Activated naive CD8-positive, alpha-beta T cell treated with anti-CD3 and anti-CD28 coated beads, Interleukin-2, amount 10 ng/mL, durations not matched to agents 7 days and 5 days (primary cell): ENCODE data around the gene SPN. TPM values are rescaled to one million over a fixed set of nuclear protein-coding genes. Genes with fewer than 3 reads are reported as not detected.

Experiments
- ATAC-seq: fragments of 150-1000 bp; cut with Tn5 transposase; one replicate; pipeline ENCODE4 v1.10.0; 2021; ENCODE audit warnings: low read depth, moderate library complexity
- POLR2A ChIA-PET: fragments of 350-600 bp; sonication (Branson Sonifier 250); formaldehyde crosslinking; loops from one replicate; lab custom pipeline; 2021; ENCODE audit warnings: antibody characterized with exemption; lab: Charles Lee
- DNase-seq: peaks from one replicate; pipeline ENCODE4 v3.0.0; 2021
- H3K27ac Mint-ChIP-seq: one replicate; pipeline ENCODE4 v1.8.0; 2022; ENCODE audit warnings: mild to moderate bottlenecking, mixed read lengths
- H3K27me3 Mint-ChIP-seq: one replicate; pipeline ENCODE4 v1.8.0; 2022; ENCODE audit warnings: mild to moderate bottlenecking, moderate library complexity, mixed read lengths
- H3K36me3 Mint-ChIP-seq: one replicate; pipeline ENCODE4 v1.8.0; 2021; ENCODE audit warnings: mild to moderate bottlenecking, mixed read lengths
- H3K4me1 Mint-ChIP-seq: one replicate; pipeline ENCODE4 v1.8.0; 2021; ENCODE audit warnings: mixed read lengths
- H3K4me3 Mint-ChIP-seq: one replicate; pipeline ENCODE4 v1.8.0; 2022; ENCODE audit warnings: mild to moderate bottlenecking, moderate library complexity, mixed read lengths
- H3K9me3 Mint-ChIP-seq: one replicate; pipeline ENCODE4 v1.8.0; 2021; ENCODE audit warnings: mixed read lengths
- total RNA-seq, 2 experiments: library from RNA; stranded (reverse); gene quantifications; one replicate each; pipeline ENCODE4 v1.2.3, GENCODE V29; 2021

The SPN gene
- total RNA-seq, 2 experiments from 2014 or later, result 255 to 263 TPM

DNA sequence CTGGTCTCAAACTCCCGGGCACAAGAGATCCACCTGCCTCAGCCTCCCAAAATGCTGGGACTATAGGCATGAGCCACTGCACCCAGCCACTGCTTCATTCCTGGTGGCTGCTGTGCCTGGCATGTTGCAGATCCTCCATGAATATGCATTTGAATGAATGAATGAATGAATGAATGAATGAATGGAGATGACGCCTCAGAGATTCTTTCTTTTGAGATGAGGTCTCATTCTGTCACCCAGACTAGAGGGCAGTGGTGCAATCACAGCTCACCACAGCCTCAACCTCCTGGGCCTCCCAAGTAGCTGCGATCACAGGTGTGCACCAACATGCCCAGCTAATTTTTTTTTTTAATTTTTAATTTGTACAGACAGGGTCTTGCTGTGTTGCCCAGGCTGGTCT lies 5.2 kb downstream of the SPN start:
- POLR2A ChIA-PET, result interaction anchor here (5.1 kb wide), 1 partner anchor 10 kb away, joined by 32 read pairs; the partner anchor contains the start of gene QPRT

DNA sequence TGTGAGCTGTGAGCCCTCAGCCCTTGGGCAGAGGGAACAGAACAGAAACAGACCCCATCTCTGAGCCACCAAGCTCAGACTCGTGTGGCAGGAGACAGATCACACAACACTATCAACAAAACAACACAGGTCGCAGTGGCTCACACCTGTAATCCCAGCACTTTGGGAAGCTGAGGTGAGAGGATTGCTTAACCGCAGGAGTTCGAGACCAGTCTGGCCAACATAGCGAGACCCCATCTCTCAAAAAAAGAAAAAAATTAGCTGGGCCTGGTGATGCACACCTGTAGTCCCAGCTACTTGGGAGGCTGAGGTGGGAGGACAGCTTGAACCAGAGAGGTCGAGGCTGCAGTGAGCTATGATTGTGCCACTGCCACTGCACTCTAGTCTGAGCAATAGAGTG lies 10.5 kb downstream of the SPN start:
- H3K27me3 Mint-ChIP-seq, result no peaks in the 10 kb centered on the region
- no peaks in the 10 kb centered on the region for H3K9me3 Mint-ChIP-seq
- no peak for DNase-seq
- POLR2A ChIA-PET, result interaction anchor here (0.7 to 1.2 kb wide), 3 partner anchors 10 to 442 kb away, joined by 3 to 4 read pairs (median 3); partner anchors contain the start of gene SPN
- H3K36me3 Mint-ChIP-seq, result peaks cover 22% of the 10 kb centered on the region
- H3K4me1 Mint-ChIP-seq, result peaks cover 25% of the 10 kb centered on the region
- no peak overlapping the region for H3K27ac Mint-ChIP-seq
- no peak overlapping the region for H3K4me3 Mint-ChIP-seq
- no peak for ATAC-seq

More for the DNA sequence above, 5.2 kb downstream of the SPN start:
- ATAC-seq (no peak), DNase-seq (no peak)
- Mint-ChIP-seq H3K9me3 (no peaks in the 10 kb centered on the region), H3K4me3 (peak overlapping the region; percentile 8), H3K4me1 (peaks cover 37% of the 10 kb centered on the region), H3K27ac (no peak overlapping the region), H3K27me3 (no peaks in the 10 kb centered on the region), H3K36me3 (peaks cover 57% of the 10 kb centered on the region)

DNA sequence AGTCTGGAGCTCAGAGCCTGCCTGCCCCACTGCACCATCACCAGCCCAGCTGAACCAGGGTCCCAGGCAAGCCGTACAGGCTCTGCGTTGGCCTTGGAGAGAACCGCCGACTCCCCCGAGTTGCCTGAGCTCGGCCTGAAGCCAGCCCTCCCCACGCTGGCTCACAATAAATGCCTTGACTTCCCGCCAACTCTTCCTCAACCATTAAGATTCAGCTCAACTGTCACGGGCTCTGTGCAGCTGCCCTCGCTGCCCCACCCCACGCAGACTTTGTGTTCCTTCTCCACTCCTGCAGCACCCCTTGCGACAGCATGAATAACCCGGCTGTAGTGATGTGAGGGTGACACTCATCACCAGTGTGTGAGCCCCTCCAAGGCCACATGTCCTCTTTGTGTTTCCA lies 11.1 kb downstream of the SPN start:
- DNase-seq, result no peak
- POLR2A ChIA-PET, result interaction anchor here (1.2 kb wide), 1 partner anchor 11 kb away, joined by 3 read pairs; the partner anchor contains the start of gene SPN
- no peak for ATAC-seq
- Mint-ChIP-seq H3K4me1 (peaks cover 27% of the 10 kb centered on the region), H3K9me3 (no peaks in the 10 kb centered on the region), H3K4me3 (no peak overlapping the region), H3K27ac (peak overlapping the region; percentile 49), H3K36me3 (peaks cover 21% of the 10 kb centered on the region), H3K27me3 (no peaks in the 10 kb centered on the region)

DNA sequence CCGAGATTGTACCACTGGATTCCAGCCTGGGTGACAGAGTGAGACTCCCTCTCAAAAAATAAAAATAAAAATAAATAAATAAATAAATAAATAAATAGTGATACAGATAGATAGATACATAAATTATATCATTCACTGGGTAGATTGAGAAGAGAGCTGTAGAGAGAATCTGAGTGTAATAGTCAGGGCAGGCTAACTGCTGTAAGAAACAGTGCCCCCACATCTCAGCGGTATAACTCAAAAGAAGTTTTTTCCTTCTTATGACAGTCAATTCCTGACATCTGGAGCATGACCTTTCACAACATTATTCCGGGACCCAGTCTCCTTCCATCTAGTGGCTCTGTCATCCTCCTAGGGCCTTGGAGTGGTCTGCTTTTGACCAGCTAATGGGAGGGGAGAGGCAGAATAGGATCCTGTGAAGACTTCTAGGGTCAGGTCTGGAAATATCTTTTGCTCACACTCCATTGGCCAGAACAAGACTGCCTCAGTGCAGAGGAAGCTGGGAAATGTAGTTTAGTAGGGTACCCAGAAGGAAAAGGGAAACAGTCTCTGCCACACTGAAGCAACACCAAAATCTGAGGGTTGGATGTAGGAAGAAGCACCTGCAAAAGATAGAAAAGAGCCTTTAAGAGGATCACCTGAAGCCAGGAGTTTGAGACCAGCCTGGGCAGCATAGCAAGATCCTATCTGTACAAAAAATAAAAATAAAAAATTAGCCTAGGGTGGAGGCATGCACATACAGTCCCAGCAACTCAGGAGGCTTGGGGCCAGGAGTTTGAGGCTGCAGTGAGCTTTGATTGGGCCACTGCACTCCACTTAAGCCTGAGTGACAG lies 13.0 kb downstream of the SPN start:
- Mint-ChIP-seq H3K9me3 (no peaks in the 10 kb centered on the region), H3K27me3 (no peaks in the 10 kb centered on the region), H3K27ac (peak overlapping the region; percentile 42), H3K4me1 (peaks cover 28% of the 10 kb centered on the region), H3K36me3 (peaks cover 16% of the 10 kb centered on the region), H3K4me3 (no peak overlapping the region)
- POLR2A ChIA-PET, result interaction anchor here (0.6 to 4.6 kb wide), 5 partner anchors 8 to 15 kb away, joined by 3 to 32 read pairs (median 3); partner anchors contain the start of gene SPN
- ATAC-seq, result peak; percentile 60
- DNase-seq, result no peak

DNA sequence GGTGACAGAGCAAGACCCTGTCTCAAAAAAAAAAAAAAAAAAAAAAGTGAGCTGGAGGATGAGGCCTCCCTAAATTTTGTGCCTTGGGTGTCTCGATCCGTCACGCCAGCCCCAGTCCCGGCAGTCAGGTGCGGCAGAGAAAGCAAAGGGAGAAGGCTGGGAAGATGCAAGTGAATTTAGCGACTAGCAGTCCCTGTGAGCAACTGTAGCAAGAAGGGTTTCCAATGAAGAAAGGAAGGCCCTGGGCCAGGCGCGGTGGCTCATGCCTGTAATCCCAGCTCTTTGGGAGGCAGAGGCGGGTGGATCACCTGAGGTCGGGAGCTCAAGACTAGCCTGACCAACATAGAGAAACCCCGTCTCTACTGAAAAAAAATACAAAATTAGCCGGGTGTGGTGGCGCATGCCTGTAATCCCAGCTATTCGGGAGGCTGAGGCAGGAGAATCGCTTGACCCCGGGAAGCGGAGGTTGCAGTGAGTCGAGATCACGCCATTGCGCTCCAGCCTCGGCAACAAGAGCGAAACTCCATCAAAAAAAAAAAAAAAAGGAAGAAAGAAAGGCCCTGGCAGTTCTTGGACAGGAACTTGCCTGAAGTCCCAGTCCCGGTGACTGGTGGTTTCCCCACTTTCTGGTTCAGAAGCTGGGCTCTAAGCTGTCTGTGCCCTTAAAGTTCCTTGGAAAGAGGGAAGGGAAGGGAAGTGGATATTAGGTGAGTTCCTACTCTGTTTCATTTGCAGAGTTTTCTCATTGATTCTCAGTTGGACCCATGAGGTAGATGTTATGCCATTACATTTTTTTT lies 14.1 kb downstream of the SPN start:
- Mint-ChIP-seq H3K36me3 (peaks cover 15% of the 10 kb centered on the region), H3K9me3 (no peaks in the 10 kb centered on the region), H3K27me3 (no peaks in the 10 kb centered on the region), H3K4me3 (no peak overlapping the region), H3K27ac (no peak overlapping the region), H3K4me1 (peaks cover 24% of the 10 kb centered on the region)
- ATAC-seq (no peak), DNase-seq (no peak)
- POLR2A ChIA-PET, result interaction anchor here (0.6 to 4.6 kb wide), 6 partner anchors 9 to 200 kb away, joined by 3 to 32 read pairs (median 4); partner anchors contain the start of gene SPN

DNA sequence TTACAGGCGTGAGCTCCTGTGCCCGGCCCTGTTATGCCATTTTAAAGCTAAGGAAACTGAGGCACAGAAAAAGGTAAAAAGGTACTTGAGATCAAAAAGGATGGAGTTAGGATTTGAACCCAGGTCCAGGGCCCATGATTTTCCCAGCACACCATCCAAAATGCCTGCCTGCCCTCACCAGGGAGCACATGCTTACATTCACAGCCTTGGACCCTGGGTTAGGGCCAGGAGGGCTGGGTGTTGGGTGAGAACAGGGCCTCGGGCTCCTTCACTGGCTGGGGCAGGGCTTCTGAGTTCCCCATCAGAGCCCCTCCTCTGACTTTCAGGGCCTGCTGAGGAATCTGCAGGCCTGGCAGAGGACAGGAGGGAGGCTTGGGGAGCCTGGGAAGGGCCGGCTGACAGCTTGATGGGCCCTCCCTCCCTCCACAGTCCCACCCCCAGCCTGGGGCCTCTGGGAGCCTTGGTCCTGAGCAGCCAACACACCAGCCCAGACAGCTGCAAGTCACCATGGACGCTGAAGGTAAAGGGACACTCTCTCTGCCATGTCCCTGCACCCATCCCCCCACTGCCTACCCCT lies 15.7 kb downstream of the SPN start, which contains the start of gene QPRT:
Gene QPRT (plus strand): TSS at position 490 of the 577 bp plus-strand sequence. CDS start 18 bp downstream, at position 508.
- H3K4me1 Mint-ChIP-seq, result peaks cover 23% of the 10 kb centered on the region
- DNase-seq, result no peak
- no peaks in the 10 kb centered on the region for H3K9me3 Mint-ChIP-seq
- H3K27ac Mint-ChIP-seq, result peak within 1 kb of the TSS; percentile 86
- peaks cover 14% of the 10 kb centered on the region for H3K36me3 Mint-ChIP-seq
- peak; percentile 9 for ATAC-seq
- peak within 1 kb of the TSS; percentile 82 for H3K4me3 Mint-ChIP-seq
- no peaks in the 10 kb centered on the region for H3K27me3 Mint-ChIP-seq
- POLR2A ChIA-PET, result interaction anchor here (0.7 to 4.6 kb wide), 8 partner anchors 11 to 297 kb away, joined by 3 to 32 read pairs (median 4); partner anchors contain the start of genes KIF22, PAGR1, SPN and TMEM219

DNA sequence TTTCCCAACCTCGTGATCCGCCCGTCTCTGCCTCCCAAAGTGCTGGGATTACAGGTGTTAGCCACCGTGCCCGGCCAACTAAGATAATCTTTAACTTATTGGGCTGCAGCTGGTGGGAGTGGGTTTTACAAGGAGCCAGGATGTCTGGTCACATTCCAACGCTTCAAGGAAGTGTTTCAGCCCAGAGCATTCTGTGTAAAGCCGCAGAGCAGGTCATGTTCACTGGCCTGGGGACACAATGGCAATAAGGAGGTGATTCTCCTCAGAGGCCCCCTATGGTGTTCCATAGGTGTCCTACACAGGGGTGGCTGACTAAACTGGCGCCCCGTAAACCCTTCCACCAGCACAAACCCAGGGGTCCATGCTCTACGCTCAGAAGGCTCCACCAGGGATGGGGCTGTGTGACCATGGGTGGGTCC lies 17.1 kb downstream of the SPN start:
- Mint-ChIP-seq H3K4me1 (peaks cover 18% of the 10 kb centered on the region), H3K27ac (peak overlapping the region; percentile 86), H3K27me3 (no peaks in the 10 kb centered on the region), H3K36me3 (peaks cover 12% of the 10 kb centered on the region), H3K9me3 (no peaks in the 10 kb centered on the region), H3K4me3 (peak overlapping the region; percentile 82)
- POLR2A ChIA-PET, result interaction anchor here (0.6 to 4.6 kb wide), 7 partner anchors 12 to 281 kb away, joined by 3 to 32 read pairs (median 5); partner anchors contain the start of genes PAGR1, SPN and TMEM219
- ATAC-seq, result no peak
- no peak for DNase-seq

DNA sequence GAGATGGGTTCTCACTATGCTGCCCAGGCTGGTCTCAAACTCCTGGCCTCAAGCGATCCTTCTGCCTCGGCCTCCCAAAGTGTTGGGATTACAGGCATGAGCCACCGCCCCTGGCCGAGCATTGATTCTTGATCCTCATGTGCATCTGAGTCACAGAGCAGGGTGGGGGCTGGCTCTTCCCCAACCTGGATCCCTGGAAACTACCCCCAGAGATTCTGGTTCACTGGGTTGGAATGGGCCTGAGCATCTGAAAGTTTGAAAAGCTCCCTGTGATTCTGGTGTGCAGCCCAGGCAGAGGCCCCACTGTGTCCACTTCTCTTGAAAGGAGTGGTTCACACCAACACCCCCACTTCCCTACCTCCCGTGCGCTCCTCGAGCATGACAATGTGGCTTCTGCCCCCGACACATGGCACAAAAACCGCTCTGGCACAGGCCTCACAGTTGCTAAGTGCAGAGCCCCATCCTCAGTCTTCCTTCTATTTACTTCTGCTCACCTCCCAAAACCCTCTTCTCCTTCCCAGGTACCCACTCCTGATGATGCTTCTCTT lies 20.6 kb downstream of the SPN start:
- H3K27me3 Mint-ChIP-seq, result no peaks in the 10 kb centered on the region
- H3K4me3 Mint-ChIP-seq, result no peak overlapping the region
- peaks cover 9% of the 10 kb centered on the region for H3K36me3 Mint-ChIP-seq
- no peak for ATAC-seq
- H3K4me1 Mint-ChIP-seq, result peaks cover 24% of the 10 kb centered on the region
- no peaks in the 10 kb centered on the region for H3K9me3 Mint-ChIP-seq
- no peak overlapping the region for H3K27ac Mint-ChIP-seq
- POLR2A ChIA-PET, result interaction anchor here (0.7 to 1.4 kb wide), 2 partner anchors 17 to 26 kb away, joined by 3 read pairs; no protein-coding TSS in a partner anchor
- DNase-seq, result no peak

DNA sequence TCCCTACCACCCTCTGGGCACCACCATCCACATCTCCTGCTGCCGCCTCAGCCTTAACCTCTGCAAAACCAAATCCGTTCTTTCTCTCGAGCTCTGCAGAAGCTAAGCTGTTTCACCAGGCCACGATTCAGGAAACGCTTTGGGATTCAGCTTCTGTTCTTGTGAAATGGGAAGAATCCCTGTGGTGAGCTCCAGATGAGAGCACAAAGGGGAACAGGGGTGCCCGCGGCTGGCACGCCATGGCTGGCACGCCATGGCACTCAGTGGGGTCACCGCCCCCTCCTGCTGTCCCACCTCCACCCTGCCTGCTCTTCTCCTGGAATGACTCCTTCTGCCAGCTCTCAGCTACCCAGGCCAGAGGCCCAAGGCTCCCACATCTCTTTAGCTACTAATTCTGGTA lies 21.6 kb downstream of the SPN start:
- H3K36me3 Mint-ChIP-seq, result peaks cover 9% of the 10 kb centered on the region
- no peak for ATAC-seq
- no peak overlapping the region for H3K27ac Mint-ChIP-seq
- DNase-seq, result no peak
- H3K27me3 Mint-ChIP-seq, result no peaks in the 10 kb centered on the region
- no peaks in the 10 kb centered on the region for H3K9me3 Mint-ChIP-seq
- peaks cover 19% of the 10 kb centered on the region for H3K4me1 Mint-ChIP-seq
- POLR2A ChIA-PET, result interaction anchor here (0.5 to 1.4 kb wide), 2 partner anchors 18 to 24 kb away, joined by 3 to 5 read pairs; no protein-coding TSS in a partner anchor
- no peak overlapping the region for H3K4me3 Mint-ChIP-seq

DNA sequence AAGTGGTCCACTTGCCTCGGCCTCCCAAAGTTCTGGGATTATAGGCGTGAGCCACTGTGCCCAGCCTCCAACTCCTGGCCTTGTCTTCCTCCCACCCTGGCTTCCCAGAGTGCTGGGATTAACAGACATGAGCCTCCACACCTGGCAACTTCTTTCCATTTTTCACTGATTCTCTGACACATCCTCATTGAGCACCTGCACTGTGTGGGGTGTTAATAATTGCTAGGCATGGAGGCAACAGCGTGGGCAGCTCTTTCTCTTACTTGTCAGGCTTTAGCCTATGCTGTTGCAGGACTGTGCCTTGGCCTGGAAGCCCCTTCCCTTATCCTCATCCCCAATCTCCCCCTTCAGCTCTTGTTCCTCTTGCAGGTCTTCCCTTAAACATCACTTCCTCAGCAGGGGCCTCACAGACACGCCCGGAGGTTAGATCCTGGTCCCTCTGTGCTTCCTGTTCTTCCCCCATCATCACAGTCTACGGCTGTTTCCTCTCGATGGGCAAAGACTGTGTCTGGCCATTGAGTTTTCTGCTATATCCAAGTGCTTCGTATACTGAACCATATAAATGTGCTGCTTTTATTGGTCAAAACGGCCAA lies 23.8 kb downstream of the SPN start:
- DNase-seq (no peak), ATAC-seq (no peak)
- Mint-ChIP-seq H3K27ac (peak overlapping the region; percentile 75), H3K4me1 (peaks cover 21% of the 10 kb centered on the region), H3K36me3 (peaks cover 11% of the 10 kb centered on the region), H3K9me3 (no peaks in the 10 kb centered on the region), H3K27me3 (no peaks in the 10 kb centered on the region), H3K4me3 (peak overlapping the region; percentile 39)
- POLR2A ChIA-PET, result interaction anchor here (0.6 kb wide), 1 partner anchor 30 kb away, joined by 7 read pairs; no protein-coding TSS in a partner anchor

DNA sequence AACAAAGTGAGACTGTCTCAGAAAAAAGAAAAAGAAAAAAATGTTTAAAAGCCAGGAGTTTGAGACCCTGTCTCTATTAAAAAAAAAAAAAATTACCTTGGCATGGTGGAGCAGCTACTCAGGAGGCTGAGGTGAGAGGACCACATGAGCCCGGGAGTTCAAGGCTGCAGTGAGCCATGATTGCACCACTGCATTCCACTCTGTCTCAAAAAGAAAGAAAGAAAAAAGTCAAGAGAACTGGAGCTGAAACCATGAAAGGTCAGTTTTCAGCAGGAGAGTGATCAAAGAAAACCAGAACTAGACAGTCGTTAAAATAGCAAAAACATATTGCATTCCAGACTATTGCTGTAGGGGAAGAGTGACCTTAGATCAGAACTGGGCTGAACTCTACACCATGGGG lies 24.7 kb downstream of the SPN start:
- Mint-ChIP-seq H3K36me3 (peaks cover 7% of the 10 kb centered on the region), H3K4me3 (no peak overlapping the region), H3K9me3 (no peaks in the 10 kb centered on the region), H3K4me1 (peaks cover 21% of the 10 kb centered on the region), H3K27ac (no peak overlapping the region), H3K27me3 (no peaks in the 10 kb centered on the region)
- DNase-seq (no peak), ATAC-seq (no peak)
- POLR2A ChIA-PET, result no interaction called here

DNA sequence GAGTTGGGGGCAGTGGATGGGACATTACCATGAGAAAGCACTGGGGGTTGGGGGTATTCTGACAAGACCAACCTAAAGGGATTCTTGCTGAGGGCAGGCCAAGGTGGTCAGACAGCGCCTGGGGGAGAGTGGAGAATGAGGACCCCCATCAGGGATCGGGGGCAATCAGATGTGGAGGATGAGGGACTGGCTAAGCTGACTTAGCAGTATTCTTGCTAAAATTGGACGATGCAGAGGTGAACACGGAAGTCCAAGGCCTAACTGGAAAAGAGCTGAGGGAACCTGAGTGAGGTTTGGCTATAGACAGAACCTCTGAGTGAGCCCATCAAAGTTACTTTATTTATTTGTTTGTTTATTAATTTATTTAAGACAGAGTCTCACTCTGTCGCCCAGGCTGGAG lies 25.1 kb downstream of the SPN start:
- no peaks in the 10 kb centered on the region for H3K9me3 Mint-ChIP-seq
- H3K36me3 Mint-ChIP-seq, result peaks cover 7% of the 10 kb centered on the region
- no peak overlapping the region for H3K4me3 Mint-ChIP-seq
- DNase-seq (no peak), ATAC-seq (no peak)
- peaks cover 21% of the 10 kb centered on the region for H3K4me1 Mint-ChIP-seq
- no peaks in the 10 kb centered on the region for H3K27me3 Mint-ChIP-seq
- POLR2A ChIA-PET, result no interaction called here
- H3K27ac Mint-ChIP-seq, result no peak overlapping the region
